Measurements from ENCODE around the gene CIAO1. TPM values are rescaled to one million over a fixed set of nuclear protein-coding genes. Genes with fewer than 3 reads are reported as not detected.

CIAO1 gene
- total and polyA plus RNA-seq, 2 of the 13 experiments (the other 11 are each of a cell fraction or from before 2014, with no cell fraction given) = 99.3 to 120 TPM

DNA sequence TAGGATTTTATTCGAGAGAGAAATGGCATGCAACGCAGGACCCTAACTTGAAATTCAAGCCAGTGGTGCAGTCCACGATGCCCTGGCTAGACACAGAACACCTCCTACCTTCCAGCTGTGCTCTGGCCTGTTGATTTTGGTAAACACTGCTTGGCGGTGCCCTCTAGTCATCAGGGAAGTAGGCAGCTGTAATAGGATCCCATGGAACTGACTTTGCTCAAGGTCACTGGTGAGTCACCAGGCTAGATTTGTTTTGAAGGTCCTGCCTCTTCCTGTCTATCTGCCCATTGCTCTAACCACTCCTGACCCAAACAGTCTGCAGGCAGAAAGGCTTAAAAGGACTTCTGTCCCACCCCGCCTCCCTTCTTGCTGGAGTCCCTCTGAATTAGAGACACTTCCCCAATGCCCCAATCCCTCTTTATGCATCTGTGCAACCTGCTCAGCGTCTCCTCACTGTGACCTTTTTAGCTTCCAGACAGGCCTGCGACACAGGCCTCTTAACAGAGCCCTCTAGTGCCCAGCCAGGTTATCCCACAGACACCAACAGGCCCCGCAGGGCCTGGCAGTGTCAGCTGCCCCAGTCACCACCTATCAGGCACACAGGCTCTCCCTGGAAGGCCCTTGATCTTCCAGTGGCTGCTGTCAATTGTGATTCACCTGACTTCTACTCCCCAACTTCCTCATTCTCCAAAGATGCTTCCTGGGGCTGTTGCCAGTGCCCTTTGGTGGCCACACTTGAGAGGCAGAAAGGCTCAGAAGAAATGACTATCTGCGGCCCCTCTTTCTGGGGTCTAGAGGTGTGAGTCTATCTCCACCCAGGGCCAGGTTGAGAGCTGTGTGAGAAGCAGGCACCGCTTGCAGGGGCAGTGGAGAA lies 5.4 kb upstream of the CIAO1 start (continued):
- TF ChIP-seq, protein P1, sequence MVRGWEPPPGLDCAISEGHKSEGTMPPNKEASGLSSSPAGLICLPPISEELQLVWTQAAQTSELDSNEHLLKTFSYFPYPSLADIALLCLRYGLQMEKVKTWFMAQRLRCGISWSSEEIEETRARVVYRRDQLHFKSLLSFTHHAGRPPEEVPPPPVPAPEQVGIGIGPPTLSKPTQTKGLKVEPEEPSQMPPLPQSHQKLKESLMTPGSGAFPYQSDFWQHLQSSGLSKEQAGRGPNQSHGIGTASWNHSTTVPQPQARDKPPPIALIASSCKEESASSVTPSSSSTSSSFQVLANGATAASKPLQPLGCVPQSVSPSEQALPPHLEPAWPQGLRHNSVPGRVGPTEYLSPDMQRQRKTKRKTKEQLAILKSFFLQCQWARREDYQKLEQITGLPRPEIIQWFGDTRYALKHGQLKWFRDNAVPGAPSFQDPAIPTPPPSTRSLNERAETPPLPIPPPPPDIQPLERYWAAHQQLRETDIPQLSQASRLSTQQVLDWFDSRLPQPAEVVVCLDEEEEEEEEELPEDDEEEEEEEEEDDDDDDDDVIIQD (CRISPR knock-in tag; IDR thresholded peaks at IDR 0.05; ENCODE audit: low read depth) = peak; percentile 80
- TF ChIP-seq ZNF432 (CRISPR knock-in tag; IDR thresholded peaks at IDR 0.05; ENCODE audit: borderline replicate concordance) (no peak), ZFP37 (CRISPR knock-in tag; IDR thresholded peaks at IDR 0.05; ENCODE audit: borderline replicate concordance) (no peak), ZNF382 (CRISPR knock-in tag; IDR thresholded peaks at IDR 0.05; ENCODE audit: borderline replicate concordance) (no peak), ZNF782 (CRISPR knock-in tag; IDR thresholded peaks at IDR 0.05; ENCODE audit: borderline replicate concordance) (peak; percentile 75; the same call in 1 of the 2 replicates), MAZ (IDR thresholded peaks at IDR 0.05; ENCODE audit: borderline replicate concordance, low read depth, low read length) (no peak), MAZ (CRISPR knock-in tag; IDR thresholded peaks at IDR 0.05; ENCODE audit: low read depth) (no peak), TGIF2 (CRISPR knock-in tag; IDR thresholded peaks at IDR 0.05) (peak; percentile 94), ZNF44 (CRISPR knock-in tag; IDR thresholded peaks at IDR 0.05) (no peak), BRCA1 (CRISPR knock-in tag; IDR thresholded peaks at IDR 0.05) (no peak), ZNF878 (CRISPR knock-in tag; IDR thresholded peaks at IDR 0.05) (no peak; the same call in 1 of the 2 replicates), ARNTL (CRISPR knock-in tag; IDR thresholded peaks at IDR 0.05) (peak; percentile 70), ZBTB21 (CRISPR knock-in tag; IDR thresholded peaks at IDR 0.05) (peak; percentile 40; the same call in 1 of the 2 replicates), ZNF644 (CRISPR knock-in tag; IDR thresholded peaks at IDR 0.05; ENCODE audit: low read depth) (peak; percentile 77), IKZF4 (CRISPR knock-in tag; IDR thresholded peaks at IDR 0.05; ENCODE audit: borderline replicate concordance, low read depth, not compliant biosample characterization) (no peak), EEA1 (CRISPR knock-in tag; IDR thresholded peaks at IDR 0.05; ENCODE audit: borderline replicate concordance) (no peak), HMG20B (CRISPR knock-in tag; conservative IDR thresholded peaks at IDR 0.05) (0 out of 2 replicates have a peak, but pooled peaks have one; percentile 60), SPEN (CRISPR knock-in tag; IDR thresholded peaks at IDR 0.05; ENCODE audit: low read depth) (peak; percentile 86), ZNF468 (CRISPR knock-in tag; IDR thresholded peaks at IDR 0.05) (no peak), ZBTB38 (CRISPR knock-in tag; IDR thresholded peaks at IDR 0.05) (peak; percentile 73; the same call in 1 of the 2 replicates), ZNF839 (CRISPR knock-in tag; IDR thresholded peaks at IDR 0.05; ENCODE audit: borderline replicate concordance) (0 out of 2 replicates have a peak, but pooled peaks have one; percentile 42)
- TF ChIP-seq, protein P2, sequence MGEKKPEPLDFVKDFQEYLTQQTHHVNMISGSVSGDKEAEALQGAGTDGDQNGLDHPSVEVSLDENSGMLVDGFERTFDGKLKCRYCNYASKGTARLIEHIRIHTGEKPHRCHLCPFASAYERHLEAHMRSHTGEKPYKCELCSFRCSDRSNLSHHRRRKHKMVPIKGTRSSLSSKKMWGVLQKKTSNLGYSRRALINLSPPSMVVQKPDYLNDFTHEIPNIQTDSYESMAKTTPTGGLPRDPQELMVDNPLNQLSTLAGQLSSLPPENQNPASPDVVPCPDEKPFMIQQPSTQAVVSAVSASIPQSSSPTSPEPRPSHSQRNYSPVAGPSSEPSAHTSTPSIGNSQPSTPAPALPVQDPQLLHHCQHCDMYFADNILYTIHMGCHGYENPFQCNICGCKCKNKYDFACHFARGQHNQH (CRISPR knock-in tag; IDR thresholded peaks at IDR 0.05) = peak; percentile 97
- TF ChIP-seq, protein P3, sequence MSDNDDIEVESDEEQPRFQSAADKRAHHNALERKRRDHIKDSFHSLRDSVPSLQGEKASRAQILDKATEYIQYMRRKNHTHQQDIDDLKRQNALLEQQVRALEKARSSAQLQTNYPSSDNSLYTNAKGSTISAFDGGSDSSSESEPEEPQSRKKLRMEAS (IDR thresholded peaks at IDR 0.05) = peak; percentile 83
- TF ChIP-seq, protein P4, sequence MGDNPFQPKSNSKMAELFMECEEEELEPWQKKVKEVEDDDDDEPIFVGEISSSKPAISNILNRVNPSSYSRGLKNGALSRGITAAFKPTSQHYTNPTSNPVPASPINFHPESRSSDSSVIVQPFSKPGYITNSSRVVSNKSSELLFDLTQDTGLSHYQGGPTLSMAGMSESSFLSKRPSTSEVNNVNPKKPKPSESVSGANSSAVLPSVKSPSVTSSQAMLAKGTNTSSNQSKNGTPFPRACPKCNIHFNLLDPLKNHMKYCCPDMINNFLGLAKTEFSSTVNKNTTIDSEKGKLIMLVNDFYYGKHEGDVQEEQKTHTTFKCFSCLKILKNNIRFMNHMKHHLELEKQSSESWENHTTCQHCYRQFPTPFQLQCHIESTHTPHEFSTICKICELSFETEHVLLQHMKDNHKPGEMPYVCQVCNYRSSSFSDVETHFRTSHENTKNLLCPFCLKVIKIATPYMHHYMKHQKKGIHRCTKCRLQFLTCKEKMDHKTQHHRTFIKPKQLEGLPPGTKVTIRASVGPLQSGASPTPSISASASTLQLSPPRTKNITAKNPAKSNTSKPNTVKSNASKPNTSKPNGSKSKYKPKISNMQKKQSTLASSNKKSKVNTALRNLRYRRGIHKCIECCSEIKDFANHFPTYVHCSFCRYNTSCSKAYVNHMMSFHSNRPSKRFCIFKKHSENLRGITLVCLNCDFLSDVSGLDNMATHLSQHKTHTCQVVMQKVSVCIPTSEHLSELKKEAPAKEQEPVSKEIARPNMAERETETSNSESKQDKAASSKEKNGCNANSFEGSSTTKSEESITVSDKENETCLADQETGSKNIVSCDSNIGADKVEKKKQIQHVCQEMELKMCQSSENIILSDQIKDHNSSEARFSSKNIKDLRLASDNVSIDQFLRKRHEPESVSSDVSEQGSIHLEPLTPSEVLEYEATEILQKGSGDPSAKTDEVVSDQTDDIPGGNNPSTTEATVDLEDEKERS (CRISPR knock-in tag; IDR thresholded peaks at IDR 0.05) = no peak; the same call in 1 of the 2 replicates

Data from HepG2 (cell line).